ENCODE measurements around the gene MRC2. TPM values are rescaled to one million over a fixed set of nuclear protein-coding genes. Genes with fewer than 3 reads are reported as not detected.

The MRC2 gene
- polyA plus RNA-seq, 2 of the 4 experiments (the other 2 are of a cell fraction): 20.2 to 57.3 TPM

DNA sequence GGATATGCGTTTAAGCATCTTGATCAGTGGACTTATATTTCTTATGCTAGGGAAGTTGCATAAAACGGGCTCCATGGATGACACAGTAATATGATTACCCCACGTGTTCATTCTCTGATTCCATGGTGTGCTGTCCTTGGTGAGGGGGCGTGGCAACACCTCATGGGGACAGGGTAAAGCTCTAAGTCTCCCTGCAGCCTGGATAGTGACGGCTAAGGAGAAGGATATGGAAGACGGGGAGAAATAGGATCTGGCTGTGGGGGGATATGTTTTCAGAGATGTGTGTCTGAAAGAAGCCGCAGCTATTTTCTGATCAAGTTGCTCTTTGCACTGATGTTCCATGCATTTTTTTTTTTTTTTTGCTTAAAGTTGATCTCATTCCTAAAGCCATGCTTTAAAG lies 96.4 kb downstream of the MRC2 start:
- Histone ChIP-seq H3K9me3 (no peaks in the 10 kb centered on the region; the same call in 2 of the 3 replicates), H3K4me2 (no peak overlapping the region), H3K27ac (no peak overlapping the region), H3K4me3 (no peak overlapping the region), H3K4me1 (peaks cover 13% of the 10 kb centered on the region; the same call in 1 of the 3 replicates)
- WGBS (ENCODE audit: missing lambda C conversion rate): 69% methylated on average over 7 of the region's 7 CpGs
- CTCF ChIA-PET: interaction anchor here (1.2 to 3.5 kb wide), 3 partner anchors 12 to 46 kb away, joined by 3 to 23 read pairs (median 11); no protein-coding TSS in a partner anchor
- ATAC-seq: peak in 1 of 2 experiments; percentile 33; a peak in 1 of 6 replicates
- POLR2A ChIA-PET: no interaction called here
- FAIRE-seq: no peak
- no peak for DNase-seq (ENCODE audit: low read depth in 1 of 2, low spot score in 1 of 2)
- TF ChIP-seq GATA3 (IDR thresholded peaks at IDR 0.05; ENCODE audit: borderline replicate concordance): no peak
- TF ChIP-seq, protein P1, sequence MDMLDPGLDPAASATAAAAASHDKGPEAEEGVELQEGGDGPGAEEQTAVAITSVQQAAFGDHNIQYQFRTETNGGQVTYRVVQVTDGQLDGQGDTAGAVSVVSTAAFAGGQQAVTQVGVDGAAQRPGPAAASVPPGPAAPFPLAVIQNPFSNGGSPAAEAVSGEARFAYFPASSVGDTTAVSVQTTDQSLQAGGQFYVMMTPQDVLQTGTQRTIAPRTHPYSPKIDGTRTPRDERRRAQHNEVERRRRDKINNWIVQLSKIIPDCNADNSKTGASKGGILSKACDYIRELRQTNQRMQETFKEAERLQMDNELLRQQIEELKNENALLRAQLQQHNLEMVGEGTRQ (IDR thresholded peaks at IDR 0.05): no peak
- no peak for TF ChIP-seq ZSCAN20 (CRISPR knock-in tag; IDR thresholded peaks at IDR 0.05)
- TF ChIP-seq HMGXB4 (CRISPR knock-in tag; IDR thresholded peaks at IDR 0.05; ENCODE audit: borderline replicate concordance): no peak
- no peak for TF ChIP-seq NFE2L2 (conservative IDR thresholded peaks at IDR 0.05; ENCODE audit: low read length)
- no peak for TF ChIP-seq JUNB (IDR thresholded peaks at IDR 0.05)
- TF ChIP-seq FOSB (CRISPR knock-in tag; IDR thresholded peaks at IDR 0.05): no peak

DNA sequence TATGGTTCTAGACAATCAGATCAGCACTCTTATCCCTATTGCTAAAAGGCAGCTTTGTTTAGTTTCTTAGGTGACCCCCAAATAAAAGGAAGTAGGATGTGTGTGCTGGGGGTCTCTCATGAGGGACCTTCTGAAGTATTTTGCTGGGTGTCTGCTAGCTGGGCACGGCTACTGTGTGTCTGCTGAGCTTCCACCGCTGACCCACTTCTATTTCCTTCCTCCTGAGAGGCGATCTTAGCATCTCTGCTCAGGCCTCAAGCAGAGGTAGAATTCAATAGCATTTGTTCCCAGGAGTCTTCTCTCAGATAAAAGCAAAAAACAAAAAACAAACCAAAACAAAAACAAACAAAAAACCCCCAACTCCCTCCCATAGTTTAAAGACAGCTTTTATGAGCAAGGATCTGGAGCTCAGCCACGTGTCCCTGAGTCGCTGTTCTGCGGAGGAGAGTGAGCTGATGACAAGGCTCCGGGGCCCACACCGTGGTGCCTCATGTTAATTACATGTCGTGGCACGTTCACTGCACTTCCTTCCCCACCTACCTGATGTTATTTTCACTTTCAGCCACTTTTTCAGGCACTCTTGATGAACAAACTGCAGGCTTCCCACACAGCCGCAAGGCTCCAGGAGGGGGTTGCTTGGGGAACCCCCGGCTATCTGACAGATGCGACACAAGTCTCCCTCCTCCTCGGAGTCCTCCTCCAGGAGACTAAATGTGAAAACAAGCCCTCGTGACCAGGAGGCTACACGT lies 97.1 kb downstream of the MRC2 start:
- H3K4me1 ChIP-seq: peaks cover 13% of the 10 kb centered on the region; the same call in 1 of the 3 replicates
- no peak overlapping the region for H3K4me2 ChIP-seq
- WGBS (ENCODE audit: missing lambda C conversion rate): 79% methylated on average over 16 of the region's 16 CpGs
- POLR2A ChIA-PET: no interaction called here
- ATAC-seq: no peak
- CTCF ChIA-PET: interaction anchor here (1.2 to 3.5 kb wide), 3 partner anchors 13 to 45 kb away, joined by 3 to 23 read pairs (median 11); no protein-coding TSS in a partner anchor
- no peak for TF ChIP-seq NR3C1 (IDR thresholded peaks at IDR 0.05)
- no peak for TF ChIP-seq KDM5A (IDR thresholded peaks at IDR 0.05)
- TF ChIP-seq CHD2 (IDR thresholded peaks at IDR 0.05; ENCODE audit: low read length, partially characterized antibody): no peak
- TF ChIP-seq RFX5 (IDR thresholded peaks at IDR 0.05): no peak
- no peak for TF ChIP-seq PBX3 (IDR thresholded peaks at IDR 0.05)
- no peak for TF ChIP-seq TFCP2L1 (CRISPR knock-in tag; IDR thresholded peaks at IDR 0.05)
- no peak for DNase-seq (ENCODE audit: low read depth in 1 of 2, low spot score in 1 of 2)
- H3K4me3 ChIP-seq: no peak overlapping the region
- no peak for FAIRE-seq
- H3K27ac ChIP-seq: peak overlapping the region in 1 of 2 experiments; percentile 8; a peak in 1 of 6 replicates
- H3K9me3 ChIP-seq: no peaks in the 10 kb centered on the region; the same call in 2 of the 3 replicates

DNA sequence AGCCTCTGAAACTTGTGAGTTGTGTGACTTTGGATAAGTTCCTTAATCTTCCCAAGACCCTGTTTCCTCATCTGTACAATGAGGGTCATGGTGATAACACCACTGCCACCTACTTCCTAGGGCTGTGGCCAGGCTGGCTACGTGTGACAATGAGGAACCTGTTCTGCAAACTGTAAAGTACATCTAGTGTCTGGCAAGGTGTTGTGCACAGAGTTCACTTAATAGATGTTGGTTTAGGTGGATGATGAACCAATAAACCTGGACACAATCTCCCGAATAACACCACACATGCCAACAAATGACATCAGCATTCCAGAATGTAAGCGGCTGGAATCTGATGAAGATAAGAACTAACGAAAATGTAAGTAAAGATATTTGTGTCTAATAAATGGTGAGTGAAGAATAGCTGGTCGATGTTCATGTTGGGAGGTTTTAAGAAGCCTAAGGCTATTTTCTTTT lies 98.3 kb downstream of the MRC2 start:
- ChIA-PET POLR2A (no interaction called here), CTCF (interaction anchor here (0.9 to 1.3 kb wide), 2 partner anchors 53 to 680 kb away, joined by 4 read pairs; no protein-coding TSS in a partner anchor)
- Histone ChIP-seq H3K9me3 (no peaks in the 10 kb centered on the region; the same call in 2 of the 3 replicates), H3K27ac (0 out of 6 replicates have a peak overlapping the region, but pooled peaks of 1 of the 2 experiments have one; percentile 7), H3K4me3 (no peak overlapping the region), H3K4me2 (0 out of 3 replicates have a peak overlapping the region, but pooled peaks have one; percentile 9), H3K4me1 (peaks cover 8% of the 10 kb centered on the region; the same call in 1 of the 3 replicates)
- DNase-seq (ENCODE audit: low read depth in 1 of 2, low spot score in 1 of 2) (no peak), FAIRE-seq (peak; percentile 65), ATAC-seq (no peak; a peak in 1 of 6 replicates)
- WGBS (ENCODE audit: missing lambda C conversion rate): 45% methylated on average over 5 of the region's 5 CpGs
- no peak for TF ChIP-seq GATA3 (IDR thresholded peaks at IDR 0.05; ENCODE audit: borderline replicate concordance)
- no peak for TF ChIP-seq ELK1 (IDR thresholded peaks at IDR 0.05; ENCODE audit: low read depth, low read length)
- TF ChIP-seq CEBPB (IDR thresholded peaks at IDR 0.05): no peak
- TF ChIP-seq TP53 (CRISPR knock-in tag; IDR thresholded peaks at IDR 0.05): no peak
- TF ChIP-seq RNF2 (IDR thresholded peaks at IDR 0.05; ENCODE audit: borderline replicate concordance, low read depth): no peak
- TF ChIP-seq NFE2L2 (conservative IDR thresholded peaks at IDR 0.05; ENCODE audit: low read length): no peak
- no peak for TF ChIP-seq CBX2 (IDR thresholded peaks at IDR 0.05; ENCODE audit: borderline replicate concordance, low read depth)
- TF ChIP-seq REST (IDR thresholded peaks at IDR 0.05): no peak
- no peak for TF ChIP-seq NR3C1 (IDR thresholded peaks at IDR 0.05)
- TF ChIP-seq KDM5A (IDR thresholded peaks at IDR 0.05): no peak
- TF ChIP-seq NPAS2 (CRISPR knock-in tag; IDR thresholded peaks at IDR 0.05; ENCODE audit: borderline replicate concordance): no peak
- no peak for TF ChIP-seq HEYL (CRISPR knock-in tag; IDR thresholded peaks at IDR 0.05)
- TF ChIP-seq EHMT2 (IDR thresholded peaks at IDR 0.05; ENCODE audit: low read depth): no peak
- TF ChIP-seq RAD21 (conservative IDR thresholded peaks at IDR 0.05 in 1 of 2, IDR thresholded peaks at IDR 0.05 in 1 of 2): no peak

Data from A549 (cell line).